HCT116 (cell line): ENCODE data around the gene CEP97. TPM values are rescaled to one million over a fixed set of nuclear protein-coding genes. Genes with fewer than 3 reads are reported as not detected.

Experiments used
- ATAC-seq: fragments of 200-7000 bp; cut with Tn5 transposase; 2 replicates; pipeline ENCODE4 v1.9.1; 2020; ENCODE audit warnings: mild to moderate bottlenecking, moderate library complexity
- BruUV-seq: library from RNA; stranded (reverse); fragments of 400-500 nt; replicated peaks from 2 replicates; lab custom pipeline; 2021; lab: Mats Ljungman, UMichigan
- CTCF ChIA-PET: fragments of 300-600 bp; sonication (Branson Sonifier 250); formaldehyde crosslinking; loops from one replicate; lab custom pipeline; 2021; ENCODE audit warnings: antibody characterized with exemption; lab: Charles Lee
- POLR2A ChIA-PET: fragments of 300-600, 350-600 bp; sonication (Branson Sonifier 250); formaldehyde crosslinking; loops from one replicate; lab custom pipeline; 2021; ENCODE audit warnings: antibody characterized with exemption; lab: Charles Lee
- RAD21 ChIA-PET, 2 experiments: fragments of 300-600 bp; sonication (Branson Sonifier 250); formaldehyde crosslinking; loops; one replicate each; lab custom pipeline; 2023; ENCODE audit warnings: low total read pairs in 2 of 2; ENCODE audit not compliant: uncharacterized antibody in 2 of 2, unreplicated experiment in 2 of 2, low non-redundant PET in 1 of 2; lab: Charles Lee
- DNase-seq: peaks from one replicate; pipeline ENCODE4 v3.0.0-alpha.2; 2010; ENCODE audit warnings: low read depth, low spot score
- H2AFZ ChIP-seq: fragments of 200-600 bp; shearing (Covaris generic), sonication (generic); 2 replicates; pipeline ENCODE4 v1.6.1; 2017; ENCODE audit warnings: low read depth, mixed run types, mixed read lengths, antibody characterized with exemption, low read length; ENCODE audit not compliant: poor library complexity, severe bottlenecking
- H3K27ac ChIP-seq: 2 replicates; pipeline ENCODE4 v1.5.1; 2012; ENCODE audit warnings: low read depth, low read length
- H3K27me3 ChIP-seq: fragments of 200-600 bp; sonication (generic); 2 replicates; pipeline ENCODE4 v1.6.1; 2016; ENCODE audit warnings: mixed run types, low read length, mixed read lengths; ENCODE audit not compliant: insufficient read depth
- H3K36me3 ChIP-seq, 2 experiments: fragments of 200-500 bp in 1 of 2; fragments of 200-600 bp in 1 of 2; sonication (Bioruptor generic) in 1 of 2; sonication (generic) in 1 of 2; 2 replicates each; pipeline versions ENCODE4 v1.5.1 to v1.6.1; 2014 to 2016; ENCODE audit warnings: low read length in 2 of 2, inconsistent platforms in 1 of 2, mixed read lengths in 1 of 2, mixed run types in 1 of 2; ENCODE audit not compliant: insufficient read depth in 2 of 2, control insufficient read depth in 1 of 2
- H3K4me1 ChIP-seq, 2 experiments: fragments of 200-600 bp in 1 of 2; sonication (generic) in 1 of 2; 2 replicates each; pipeline versions ENCODE4 v1.5.1 to v1.6.1; 2012 to 2017; ENCODE audit warnings: low read length in 2 of 2, inconsistent platforms in 1 of 2, mild to moderate bottlenecking in 1 of 2, mixed read lengths in 1 of 2, mixed run types in 1 of 2, moderate library complexity in 1 of 2; ENCODE audit not compliant: insufficient read depth in 2 of 2, control insufficient read depth in 1 of 2
- H3K4me2 ChIP-seq: fragments of 200-600 bp; sonication (generic); 2 replicates; pipeline ENCODE4 v1.6.1; 2017; ENCODE audit warnings: mixed run types, low read length, mixed read lengths
- H3K4me3 ChIP-seq, 2 experiments: fragments of 200-600 bp in 1 of 2; sonication (generic) in 1 of 2; replicated peaks in 1 of 2; 2 replicates each; pipeline ENCODE4 v1.5.1; 2011 to 2016; ENCODE audit warnings: low read length in 2 of 2, control low read depth in 1 of 2, low read depth in 1 of 2, mild to moderate bottlenecking in 1 of 2, mixed read lengths in 1 of 2, mixed run types in 1 of 2
- H3K79me2 ChIP-seq: fragments of 200-600 bp; sonication (generic); 2 replicates; pipeline ENCODE4 v1.6.1; 2017; ENCODE audit warnings: mild to moderate bottlenecking, mixed run types, low read length, moderate library complexity, mixed read lengths; ENCODE audit not compliant: insufficient read depth
- H3K9ac ChIP-seq: fragments of 200-600 bp; sonication (generic); 2 replicates; pipeline ENCODE4 v1.6.1; 2016; ENCODE audit warnings: low read length, mixed read lengths
- H3K9me2 ChIP-seq: fragments of 200-600 bp; sonication (generic), shearing (Covaris generic); 2 replicates; pipeline ENCODE4 v1.6.1; 2017; ENCODE audit warnings: mixed run types, mild to moderate bottlenecking, moderate library complexity; ENCODE audit not compliant: insufficient read depth
- H3K9me3 ChIP-seq, 2 experiments: fragments of 200-500 bp in 1 of 2; fragments of 200-600 bp in 1 of 2; sonication (Bioruptor generic) in 1 of 2; sonication (generic) in 1 of 2; 2 replicates each; pipeline ENCODE4 v1.6.1; 2014 to 2017; ENCODE audit warnings: low read length in 2 of 2, mixed read lengths in 2 of 2, inconsistent platforms in 1 of 2, low read depth in 1 of 2, mild to moderate bottlenecking in 1 of 2, mixed run types in 1 of 2, moderate library complexity in 1 of 2; ENCODE audit not compliant: control insufficient read depth in 1 of 2, insufficient read depth in 1 of 2
- H4K20me1 ChIP-seq: fragments of 200-600 bp; sonication (generic), shearing (Covaris generic); 2 replicates; pipeline ENCODE4 v1.6.1; 2017; ENCODE audit warnings: mixed run types, mild to moderate bottlenecking, moderate library complexity; ENCODE audit not compliant: insufficient read depth
- ATF3 ChIP-seq: IDR thresholded peaks from 2 replicates; pipeline ENCODE4 v1.6.1; 2012
- CEBPB ChIP-seq: IDR thresholded peaks from 2 replicates; pipeline ENCODE4 v1.6.1; 2012; ENCODE audit warnings: low read depth
- CTCF ChIP-seq, 3 experiments: fragments of 200-600 bp in 1 of 3; sonication (generic) in 1 of 3; IDR thresholded peaks in 2 of 3; conservative IDR thresholded peaks in 1 of 3; 2 replicates each; pipeline ENCODE4 v1.5.1; 2012 to 2017; ENCODE audit warnings: low read depth in 2 of 3, low read length in 2 of 3, antibody characterized with exemption in 1 of 3, borderline replicate concordance in 1 of 3, control low read depth in 1 of 3, mild to moderate bottlenecking in 1 of 3, mixed read lengths in 1 of 3, mixed run types in 1 of 3, moderate library complexity in 1 of 3; ENCODE audit not compliant: insufficient read depth in 1 of 3
- EZH2 ChIP-seq: fragments of 200-600 bp; sonication (generic); IDR thresholded peaks from 2 replicates; pipeline ENCODE4 v1.6.1; 2017; ENCODE audit warnings: antibody characterized with exemption, mixed run types
- POLR2A ChIP-seq: IDR thresholded peaks from 2 replicates; pipeline ENCODE4 v1.7.0; 2011; ENCODE audit warnings: borderline replicate concordance; ENCODE audit not compliant: insufficient read depth, insufficient read length; ENCODE audit errors: extremely low read depth
- POLR2AphosphoS5 ChIP-seq: IDR thresholded peaks from 2 replicates; pipeline ENCODE4 v1.6.1; 2011; ENCODE audit warnings: mild to moderate bottlenecking, low read depth, low read length, moderate library complexity
- RAD21 ChIP-seq: IDR thresholded peaks from 2 replicates; pipeline ENCODE4 v1.6.1; 2012; ENCODE audit warnings: low read depth, mild to moderate bottlenecking
- REST ChIP-seq: IDR thresholded peaks from 2 replicates; pipeline ENCODE4 v1.6.1; 2012; ENCODE audit warnings: low read depth
- SP1 ChIP-seq: IDR thresholded peaks from 2 replicates; pipeline ENCODE4 v1.6.1; 2012; ENCODE audit warnings: low read depth
- SRF ChIP-seq: IDR thresholded peaks from 2 replicates; pipeline ENCODE4 v1.6.1; 2012; ENCODE audit warnings: low read depth
- TCF7L2 ChIP-seq: IDR thresholded peaks from 2 replicates; pipeline ENCODE4 v1.7.0; 2011; ENCODE audit warnings: borderline replicate concordance, inconsistent platforms; ENCODE audit not compliant: insufficient read depth, insufficient read length; ENCODE audit errors: extremely low read depth
- ZFX ChIP-seq: fragments of 450-650 bp; IDR thresholded peaks from 2 replicates; pipeline ENCODE4 v1.6.1; 2017
- ZNF274 ChIP-seq: fragments of 200-500 bp; sonication (Bioruptor generic); IDR thresholded peaks from 2 replicates; pipeline ENCODE4 v1.6.1; 2014; ENCODE audit warnings: mild to moderate bottlenecking, low read depth, low read length, inconsistent platforms
- intact Hi-C: fragments of 100-400 bp; cut with micrococcal nuclease; formaldehyde crosslinking; loops from 2 replicates; pipeline ENCODE4 v1.10.0; 2022
- total RNA-seq: library from RNA; stranded (reverse); gene quantifications from one replicate; pipeline ENCODE4 v1.2.1, GENCODE V29; 2021; ENCODE audit not compliant: unreplicated experiment

Gene CEP97
- total RNA-seq, 1 experiment from 2014 or later = 15.7 TPM

GRCh38 chr3:101722394-101723173 is 1.8 kb upstream of the CEP97 start:
- H3K27ac ChIP-seq = no peak overlapping the region
- H2AFZ ChIP-seq = no peak overlapping the region
- H3K4me2 ChIP-seq = no peak overlapping the region
- no peak overlapping the region for H3K4me3 ChIP-seq
- no peaks in the 10 kb centered on the region for H3K9me3 ChIP-seq
- H3K9ac ChIP-seq = no peak overlapping the region
- ChIA-PET CTCF (interaction anchor here (1.7 kb wide), 1 partner anchor 16 kb away, joined by 4 read pairs; no protein-coding TSS in a partner anchor), RAD21 (no interaction called here), POLR2A (no interaction called here)
- intact Hi-C loops = no loop called here
- no peaks in the 10 kb centered on the region for H3K27me3 ChIP-seq
- BruUV-seq = no TSS peak
- H4K20me1 ChIP-seq = no peaks in the 10 kb centered on the region
- ATAC-seq = no peak
- H3K9me2 ChIP-seq = no peaks in the 10 kb centered on the region
- H3K79me2 ChIP-seq = peaks cover 10% of the 10 kb centered on the region; the same call in 1 of the 2 replicates
- H3K4me1 ChIP-seq = peaks cover 3 to 7% of the 10 kb centered on the region in 2 experiments; a peak in 3 of 4 replicates
- peaks cover 0 to 3% of the 10 kb centered on the region in 2 experiments; a peak in 1 of 4 replicates for H3K36me3 ChIP-seq
- TF ChIP-seq ATF3 (no peak), CEBPB (no peak), RAD21 (no peak), REST (no peak), ZFX (no peak), POLR2AphosphoS5 (no peak), TCF7L2 (no peak), SRF (no peak), EZH2 (no peak), SP1 (no peak), ZNF274 (no peak), CTCF (IDR thresholded peaks at IDR 0.05 in 2 of 3, conservative IDR thresholded peaks at IDR 0.05 in 1 of 3; ENCODE audit: borderline replicate concordance in 1 of 3, insufficient read depth in 1 of 3, low read depth in 2 of 3, low read length in 2 of 3) (no peak), POLR2A (no peak)
- no peak for DNase-seq
